ENCODE measurements around the gene PRKAG1.

- TF ChIP-seq CTCF (conservative IDR thresholded peaks at IDR 0.05; ENCODE audit: low read depth, low read length) = no peak
- TF ChIP-seq EZH2 (IDR thresholded peaks at IDR 0.05; ENCODE audit: borderline replicate concordance, low read depth, low read length, poor library complexity, severe bottlenecking) = no peak
These were observed 9.4 kb upstream of the PRKAG1 start for GRCh38 chr12:49027846-49028555.

All from A673 (cell line).